Neural cell (in vitro differentiated cells): ENCODE results near the gene MEN1. TPM values are rescaled to one million over a fixed set of nuclear protein-coding genes. Genes with fewer than 3 reads are reported as not detected.

Experiments
- H2AFZ ChIP-seq: fragments of 200-600, 300-800 bp; sonication (generic), shearing (Covaris generic); 2 replicates; pipeline ENCODE4 v1.6.0; 2014; ENCODE audit warnings: low read depth, mild to moderate bottlenecking, antibody characterized with exemption, low read length, moderate library complexity
- H3F3A ChIP-seq: fragments of 200-600 bp; shearing (Covaris generic); 2 replicates; pipeline ENCODE4 v1.6.1; 2016; ENCODE audit warnings: mild to moderate bottlenecking, moderate library complexity, mixed read lengths, antibody characterized with exemption, low read length; ENCODE audit not compliant: insufficient read depth, poor library complexity, severe bottlenecking
- H3K27ac ChIP-seq: fragments of 200-600, 300-800 bp; sonication (generic), shearing (Covaris generic); 2 replicates; pipeline ENCODE4 v1.5.1; 2014; ENCODE audit warnings: mild to moderate bottlenecking, low read length, moderate library complexity
- H3K27me3 ChIP-seq: fragments of 300-800, 200-600 bp; sonication (generic), shearing (Covaris generic); 2 replicates; pipeline ENCODE4 v1.6.0; 2014; ENCODE audit warnings: mild to moderate bottlenecking, low read depth, low read length, moderate library complexity; ENCODE audit not compliant: insufficient read depth
- H3K36me3 ChIP-seq: fragments of 300-800, 200-600 bp; sonication (generic), shearing (Covaris generic); 2 replicates; pipeline ENCODE4 v1.5.1; 2014; ENCODE audit warnings: mild to moderate bottlenecking, antibody characterized with exemption, low read length, moderate library complexity; ENCODE audit not compliant: insufficient read depth
- H3K4me2 ChIP-seq: fragments of 300-800, 200-600 bp; sonication (generic), shearing (Covaris generic); 2 replicates; pipeline ENCODE4 v1.6.0; 2014; ENCODE audit warnings: mild to moderate bottlenecking, low read length
- H3K4me3 ChIP-seq: fragments of 300-800, 200-600 bp; sonication (generic), shearing (Covaris generic); 2 replicates; pipeline ENCODE4 v1.5.1; 2014; ENCODE audit warnings: mild to moderate bottlenecking, low read length, moderate library complexity
- H3K79me2 ChIP-seq: fragments of 200-600 bp; shearing (Covaris generic); replicated peaks from 2 replicates; pipeline ENCODE4 v1.6.0; 2014; ENCODE audit warnings: mild to moderate bottlenecking, low read length, moderate library complexity; ENCODE audit not compliant: insufficient read depth
- H3K9ac ChIP-seq: fragments of 300-800, 200-600 bp; sonication (generic), shearing (Covaris generic); 2 replicates; pipeline ENCODE4 v1.6.1; 2016; ENCODE audit warnings: mild to moderate bottlenecking, low read length, mixed read lengths
- H3K9me2 ChIP-seq: fragments of 200-600 bp; shearing (Covaris generic); 2 replicates; pipeline ENCODE4 v1.6.1; 2016; ENCODE audit warnings: mild to moderate bottlenecking, low read length, mixed read lengths; ENCODE audit not compliant: insufficient read depth
- H3K9me3 ChIP-seq: fragments of 200-600, 300-800 bp; sonication (generic), shearing (Covaris generic); 2 replicates; pipeline ENCODE4 v1.6.1; 2016; ENCODE audit warnings: mild to moderate bottlenecking, mixed run types, low read length, moderate library complexity, mixed read lengths
- H4K20me1 ChIP-seq: fragments of 200-600 bp; shearing (Covaris generic); 2 replicates; pipeline ENCODE4 v1.6.1; 2016; ENCODE audit warnings: mild to moderate bottlenecking, mixed run types; ENCODE audit not compliant: insufficient read depth
- CTCF ChIP-seq: fragments of 450-650 bp; IDR thresholded peaks from 2 replicates; pipeline ENCODE4 v1.5.1; 2014; ENCODE audit warnings: antibody characterized with exemption, mild to moderate bottlenecking, moderate library complexity; ENCODE audit not compliant: poor library complexity, severe bottlenecking
- EP300 ChIP-seq: fragments of 450-650 bp; conservative IDR thresholded peaks from 2 replicates; pipeline ENCODE4 v1.6.1; 2014; ENCODE audit warnings: antibody characterized with exemption, mild to moderate bottlenecking, moderate library complexity; ENCODE audit not compliant: poor library complexity, severe bottlenecking
- EZH2 ChIP-seq: fragments of 200-600, 300-800 bp; shearing (Covaris generic), sonication (generic); IDR thresholded peaks from 2 replicates; pipeline ENCODE4 v1.6.1; 2014; ENCODE audit warnings: antibody characterized with exemption, low read length, borderline replicate concordance, mild to moderate bottlenecking; ENCODE audit not compliant: insufficient read depth, poor library complexity, severe bottlenecking
- MXI1 ChIP-seq: fragments of 450-650 bp; conservative IDR thresholded peaks from 2 replicates; pipeline ENCODE4 v1.6.1; 2014; ENCODE audit warnings: antibody characterized with exemption, mild to moderate bottlenecking; ENCODE audit not compliant: poor library complexity, severe bottlenecking
- POLR2AphosphoS5 ChIP-seq: IDR thresholded peaks from 2 replicates; pipeline ENCODE4 v1.6.1; 2012
- RAD21 ChIP-seq: fragments of 450-650 bp; conservative IDR thresholded peaks from 2 replicates; pipeline ENCODE4 v1.6.1; 2014; ENCODE audit warnings: antibody characterized with exemption, mild to moderate bottlenecking, moderate library complexity
- REST ChIP-seq: IDR thresholded peaks from 2 replicates; pipeline ENCODE4 v1.6.1; 2012; ENCODE audit warnings: borderline replicate concordance
- SMC3 ChIP-seq: fragments of 450-650 bp; conservative IDR thresholded peaks from 2 replicates; pipeline ENCODE4 v1.6.1; 2014; ENCODE audit warnings: antibody characterized with exemption, mild to moderate bottlenecking, moderate library complexity; ENCODE audit not compliant: poor library complexity
- TAF1 ChIP-seq: IDR thresholded peaks from 2 replicates; pipeline ENCODE4 v1.6.1; 2012; ENCODE audit warnings: low read depth
- polyA plus RNA-seq: library from polyadenylated mRNA; depleted of rRNA; stranded (reverse); fragments of >200 nt; gene quantifications from 2 replicates; pipeline ENCODE4 v1.2.3, GENCODE V29; 2014

MEN1 gene
- polyA plus RNA-seq, 1 donor from 2014 or later, result 16.8 TPM

DNA sequence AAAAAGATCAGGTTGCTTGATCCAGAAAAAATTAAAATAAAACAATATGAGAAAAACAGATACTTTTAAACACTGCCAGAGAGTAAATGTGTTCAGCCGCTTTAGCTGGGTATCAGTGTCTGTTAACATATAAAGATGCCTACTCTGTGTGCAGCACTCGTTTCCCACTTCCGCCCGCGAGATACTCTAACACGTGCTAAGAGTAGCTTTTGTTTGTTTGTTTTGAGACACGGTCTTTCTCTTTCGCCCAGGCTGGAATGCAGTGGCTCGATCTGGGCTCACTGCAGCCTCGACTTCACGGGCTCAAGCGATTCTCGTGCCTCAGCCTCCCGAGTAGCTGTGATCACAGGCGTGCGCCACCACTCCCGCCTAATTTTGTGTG is 531 bp upstream of the MEN1 start:
- H2AFZ ChIP-seq, result peak overlapping the region; percentile 30
- H3K9me3 ChIP-seq, result no peaks in the 10 kb centered on the region
- no peak for TF ChIP-seq MXI1
- no peak for TF ChIP-seq EZH2
- TF ChIP-seq POLR2AphosphoS5, result no peak
- no peak for TF ChIP-seq SMC3
- TF ChIP-seq CTCF, result no peak
- TF ChIP-seq TAF1, result no peak
- TF ChIP-seq RAD21, result no peak
- no peak for TF ChIP-seq REST
- TF ChIP-seq EP300, result no peak
- H3K4me3 ChIP-seq, result peak overlapping the region; percentile 82
- H3K9me2 ChIP-seq, result no peaks in the 10 kb centered on the region
- H3K27ac ChIP-seq, result peak overlapping the region; percentile 67
- no peaks in the 10 kb centered on the region for H3F3A ChIP-seq
- H3K9ac ChIP-seq, result no peak overlapping the region
- no peaks in the 10 kb centered on the region for H3K36me3 ChIP-seq
- no peaks in the 10 kb centered on the region for H4K20me1 ChIP-seq
- H3K4me2 ChIP-seq, result peak overlapping the region; percentile 5
- H3K79me2 ChIP-seq, result peaks cover 8% of the 10 kb centered on the region
- H3K27me3 ChIP-seq, result no peaks in the 10 kb centered on the region

DNA sequence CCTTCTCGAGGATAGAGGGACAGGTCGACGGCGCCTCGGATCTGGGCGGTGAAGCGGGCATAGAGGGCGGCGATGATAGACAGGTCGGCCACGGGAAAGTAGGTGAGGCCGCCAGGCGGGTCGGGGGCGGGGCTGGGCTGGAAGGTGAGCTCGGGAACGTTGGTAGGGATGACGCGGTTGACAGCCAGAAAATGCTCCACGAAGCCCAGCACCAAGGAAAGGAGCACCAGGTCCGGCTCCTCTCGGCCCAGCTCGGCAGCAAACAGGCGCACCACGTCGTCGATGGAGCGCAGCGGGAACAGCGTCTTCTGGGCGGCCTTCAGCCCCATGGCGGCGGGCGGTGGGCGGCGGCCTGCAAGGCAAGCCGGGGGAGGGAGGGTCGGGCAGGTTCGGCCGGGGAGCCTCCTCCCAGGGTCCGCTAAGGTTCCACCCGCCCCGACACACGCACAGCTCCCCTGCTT is 540 bp downstream of the MEN1 start:
- H3K27me3 ChIP-seq, result no peaks in the 10 kb centered on the region
- H3K27ac ChIP-seq, result peak overlapping the region; percentile 67
- H3K9ac ChIP-seq, result peak overlapping the region; percentile 85
- H2AFZ ChIP-seq, result peak overlapping the region; percentile 30
- H3K36me3 ChIP-seq, result peaks cover 9% of the 10 kb centered on the region
- peak overlapping the region; percentile 95 for H3K4me2 ChIP-seq
- H3F3A ChIP-seq, result no peaks in the 10 kb centered on the region
- peaks cover 8% of the 10 kb centered on the region for H3K79me2 ChIP-seq
- H4K20me1 ChIP-seq, result no peaks in the 10 kb centered on the region
- peak overlapping the region; percentile 82 for H3K4me3 ChIP-seq
- TF ChIP-seq RAD21, result peak; percentile 10
- TF ChIP-seq EZH2, result no peak
- H3K9me2 ChIP-seq, result no peaks in the 10 kb centered on the region
- H3K9me3 ChIP-seq, result no peaks in the 10 kb centered on the region

DNA sequence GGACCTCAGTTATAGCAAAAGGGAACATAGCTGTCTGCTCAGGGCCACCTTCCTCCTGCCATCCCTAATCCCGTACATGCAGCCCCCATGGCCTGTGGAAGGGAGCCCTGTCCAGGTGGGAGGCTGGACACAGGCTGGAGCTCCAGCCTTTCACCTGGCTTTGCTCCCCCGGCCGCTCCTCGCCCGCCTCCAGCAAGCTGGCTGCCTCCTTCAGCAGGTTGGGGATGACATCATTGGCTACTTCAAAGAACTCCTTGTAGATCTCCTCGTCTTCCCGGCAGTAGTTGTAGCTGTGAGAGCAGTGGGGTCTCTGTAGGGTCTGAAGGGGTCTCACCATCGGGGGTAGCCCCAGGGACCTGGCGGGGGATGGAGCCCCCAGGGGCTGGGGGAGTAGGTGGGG is 4.9 kb downstream of the MEN1 start:
- no peaks in the 10 kb centered on the region for H3F3A ChIP-seq
- no peaks in the 10 kb centered on the region for H4K20me1 ChIP-seq
- no peak overlapping the region for H2AFZ ChIP-seq
- H3K4me3 ChIP-seq, result no peak overlapping the region
- no peaks in the 10 kb centered on the region for H3K9me2 ChIP-seq
- H3K9me3 ChIP-seq, result no peaks in the 10 kb centered on the region
- H3K4me2 ChIP-seq, result no peak overlapping the region
- TF ChIP-seq EP300, result no peak
- no peak for TF ChIP-seq EZH2
- no peak for TF ChIP-seq TAF1
- TF ChIP-seq REST, result no peak
- no peak for TF ChIP-seq RAD21
- H3K27ac ChIP-seq, result no peak overlapping the region
- peaks cover 9% of the 10 kb centered on the region for H3K36me3 ChIP-seq
- peaks cover 8% of the 10 kb centered on the region for H3K79me2 ChIP-seq
- no peak overlapping the region for H3K9ac ChIP-seq
- H3K27me3 ChIP-seq, result no peaks in the 10 kb centered on the region
